Testis (tissue), 2 donors: ENCODE measurements around the gene TECRL.

Source experiments
- CTCF ChIP-seq, 3 experiments: fragments of 450-650 bp in 2 of 3; fragments of 200-600 bp in 1 of 3; sonication (generic) in 1 of 3; IDR thresholded peaks; one replicate each; pipeline ENCODE4 v1.5.1; 2016 to 2019; ENCODE audit warnings: antibody characterized with exemption in 3 of 3, mild to moderate bottlenecking in 2 of 3, moderate library complexity in 1 of 3
- POLR2A ChIP-seq: fragments of 450-650 bp; IDR thresholded peaks from one replicate; pipeline ENCODE4 v1.6.1; 2017; ENCODE audit warnings: antibody characterized with exemption, mild to moderate bottlenecking, moderate library complexity

GRCh38 chr4:64250061-64250460, 159.2 kb downstream of the TECRL start:
- TF ChIP-seq POLR2A (no peak), CTCF (IDR thresholded peaks at IDR 0.05) (no peak)
